AG09319 (cell line): ENCODE results near the gene F2.

Experiments
- DNase-seq: peaks from one replicate; pipeline ENCODE4 v3.0.0-alpha.2; 2010; ENCODE audit warnings: low read depth; ENCODE audit errors: extremely low read depth
- CTCF ChIP-seq: IDR thresholded peaks from 2 replicates; pipeline ENCODE4 v1.5.1; 2011; ENCODE audit warnings: low read depth, mild to moderate bottlenecking, inconsistent platforms, low read length, moderate library complexity

The F2 gene

GRCh38 chr11:46686886-46687795 lies 31.9 kb upstream of the F2 start:
- no peak for TF ChIP-seq CTCF
- DNase-seq: peak; percentile 22

GRCh38 chr11:46690702-46691101 lies 28.3 kb upstream of the F2 start:
- DNase-seq: no peak
- no peak for TF ChIP-seq CTCF

- no peak for TF ChIP-seq CTCF
- DNase-seq: no peak
Measured at GRCh38 chr11:46692450-46692849, 26.6 kb upstream of the F2 start.

GRCh38 chr11:46693597-46694012 lies 25.4 kb upstream of the F2 start:
- no peak for DNase-seq
- TF ChIP-seq CTCF: no peak

- no peak for TF ChIP-seq CTCF
- DNase-seq: no peak
Measured at GRCh38 chr11:46694072-46694471, 24.9 kb upstream of the F2 start.

GRCh38 chr11:46694607-46695006 lies 24.4 kb upstream of the F2 start:
- no peak for TF ChIP-seq CTCF

GRCh38 chr11:46695345-46696211 lies 23.4 kb upstream of the F2 start:
- TF ChIP-seq CTCF: no peak

More at GRCh38 chr11:46694607-46695006, 24.4 kb upstream of the F2 start:
- DNase-seq: no peak

More at GRCh38 chr11:46695345-46696211, 23.4 kb upstream of the F2 start:
- no peak for DNase-seq
